22Rv1 (cell line): ENCODE data around the gene RPL10A.

Source experiments
- ZFX ChIP-seq: fragments of 450-650 bp; IDR thresholded peaks from 2 replicates; pipeline ENCODE4 v1.6.1; 2017; ENCODE audit warnings: antibody characterized with exemption, borderline replicate concordance
- TF ChIP-seq, protein P1 (sequence below): fragments of 450-650 bp; IDR thresholded peaks from 2 replicates; pipeline ENCODE4 v1.5.1; 2017; ENCODE audit warnings: mild to moderate bottlenecking

- TF ChIP-seq, protein P1, sequence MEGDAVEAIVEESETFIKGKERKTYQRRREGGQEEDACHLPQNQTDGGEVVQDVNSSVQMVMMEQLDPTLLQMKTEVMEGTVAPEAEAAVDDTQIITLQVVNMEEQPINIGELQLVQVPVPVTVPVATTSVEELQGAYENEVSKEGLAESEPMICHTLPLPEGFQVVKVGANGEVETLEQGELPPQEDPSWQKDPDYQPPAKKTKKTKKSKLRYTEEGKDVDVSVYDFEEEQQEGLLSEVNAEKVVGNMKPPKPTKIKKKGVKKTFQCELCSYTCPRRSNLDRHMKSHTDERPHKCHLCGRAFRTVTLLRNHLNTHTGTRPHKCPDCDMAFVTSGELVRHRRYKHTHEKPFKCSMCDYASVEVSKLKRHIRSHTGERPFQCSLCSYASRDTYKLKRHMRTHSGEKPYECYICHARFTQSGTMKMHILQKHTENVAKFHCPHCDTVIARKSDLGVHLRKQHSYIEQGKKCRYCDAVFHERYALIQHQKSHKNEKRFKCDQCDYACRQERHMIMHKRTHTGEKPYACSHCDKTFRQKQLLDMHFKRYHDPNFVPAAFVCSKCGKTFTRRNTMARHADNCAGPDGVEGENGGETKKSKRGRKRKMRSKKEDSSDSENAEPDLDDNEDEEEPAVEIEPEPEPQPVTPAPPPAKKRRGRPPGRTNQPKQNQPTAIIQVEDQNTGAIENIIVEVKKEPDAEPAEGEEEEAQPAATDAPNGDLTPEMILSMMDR = no peak
- no peak for TF ChIP-seq ZFX
Observed at GRCh38 chr6:35490821-35491557, 22.8 kb downstream of the RPL10A start.
